NCI-H510A treated with DMSO at 0.1 percent for 48 hours (cell line): ENCODE measurements around the gene BLMH.

Source experiments
- DNase-seq: peaks from one replicate; lab custom pipeline; 2025; lab: John Stamatoyannopoulos, UW

The BLMH gene

GRCh38 chr17:30308406-30308805 lies 16.7 kb upstream of the BLMH start:
- DNase-seq = no peak

GRCh38 chr17:30304778-30305177 lies 13.0 kb upstream of the BLMH start:
- no peak for DNase-seq

- no peak for DNase-seq
These were observed 10.5 kb upstream of the BLMH start for GRCh38 chr17:30302241-30302640.

GRCh38 chr17:30300818-30301217 lies 9.1 kb upstream of the BLMH start:
- DNase-seq = no peak

GRCh38 chr17:30299000-30299399 lies 7.3 kb upstream of the BLMH start:
- DNase-seq = no peak

- no peak for DNase-seq
These were observed 6.0 kb upstream of the BLMH start for GRCh38 chr17:30297715-30298114.

GRCh38 chr17:30296499-30297080 lies 4.8 kb upstream of the BLMH start:
- no peak for DNase-seq

- peak; percentile 67 for DNase-seq
These were observed 628 bp upstream of the BLMH start for GRCh38 chr17:30292286-30292858.

GRCh38 chr17:30290696-30291542 lies 825 bp downstream of the BLMH start:
- DNase-seq = peak; percentile 38

GRCh38 chr17:30290077-30290476 lies 1.7 kb downstream of the BLMH start:
- DNase-seq = no peak

GRCh38 chr17:30279156-30279555 lies 12.6 kb downstream of the BLMH start:
- no peak for DNase-seq

GRCh38 chr17:30278032-30278431 lies 13.7 kb downstream of the BLMH start:
- peak; percentile 32 for DNase-seq

- DNase-seq = no peak
These were observed 15.8 kb downstream of the BLMH start for GRCh38 chr17:30275911-30276310.

- DNase-seq = no peak
These were observed 16.9 kb downstream of the BLMH start for GRCh38 chr17:30274887-30275286.

GRCh38 chr17:30273373-30273772 lies 18.4 kb downstream of the BLMH start:
- DNase-seq = no peak

- no peak for DNase-seq
These were observed 20.6 kb downstream of the BLMH start for GRCh38 chr17:30271102-30271501.

GRCh38 chr17:30267625-30268024 lies 24.1 kb downstream of the BLMH start:
- no peak for DNase-seq

GRCh38 chr17:30263552-30264333 lies 28.0 kb downstream of the BLMH start:
- DNase-seq = no peak

GRCh38 chr17:30256756-30257506 lies 34.8 kb downstream of the BLMH start:
- DNase-seq = no peak

GRCh38 chr17:30254150-30254549 lies 37.6 kb downstream of the BLMH start:
- no peak for DNase-seq

- DNase-seq = no peak
These were observed 38.4 kb downstream of the BLMH start for GRCh38 chr17:30253312-30253711.

- DNase-seq = no peak
These were observed 39.8 kb downstream of the BLMH start for GRCh38 chr17:30251931-30252330.
